Activated T-cell treated with anti-CD3 and anti-CD28 coated beads, Interleukin-2, amount 50 U/mL, for 24 hours (primary cell): ENCODE data around the gene PRSS27.
"Not testable (repeated sequence)": the region's sequence is repeated elsewhere in the genome, so short reads cannot be mapped to it uniquely, and the experiment has no call there.

Experiments used
- DNase-seq: peaks from one replicate; pipeline ENCODE4 v3.0.0-alpha.2; 2020
- H3K27ac Mint-ChIP-seq: 2 replicates; pipeline ENCODE4 v1.8.0; 2020; ENCODE audit warnings: mild to moderate bottlenecking, mixed read lengths
- H3K27me3 Mint-ChIP-seq: 2 replicates; pipeline ENCODE4 v1.8.0; 2020; ENCODE audit warnings: mixed read lengths
- H3K36me3 Mint-ChIP-seq: 2 replicates; pipeline ENCODE4 v1.8.0; 2020; ENCODE audit warnings: low read depth, mixed read lengths
- H3K4me1 Mint-ChIP-seq: 2 replicates; pipeline ENCODE4 v1.8.0; 2020; ENCODE audit warnings: low read depth, mixed read lengths
- H3K4me3 Mint-ChIP-seq: 2 replicates; pipeline ENCODE4 v1.8.0; 2020; ENCODE audit warnings: mild to moderate bottlenecking, moderate library complexity, mixed read lengths
- H3K9me3 Mint-ChIP-seq: 2 replicates; pipeline ENCODE4 v1.8.0; 2020; ENCODE audit warnings: mixed read lengths

PRSS27 gene

GRCh38 chr16:2675714-2676113, 44.3 kb downstream of the PRSS27 start:
- Mint-ChIP-seq H3K9me3 (no peaks in the 10 kb centered on the region), H3K27ac (no peak overlapping the region), H3K27me3 (no peaks in the 10 kb centered on the region), H3K36me3 (peaks cover 28% of the 10 kb centered on the region), H3K4me3 (no peak overlapping the region), H3K4me1 (peaks cover 37% of the 10 kb centered on the region)
- no peak for DNase-seq

- DNase-seq = no peak
- peaks cover 36% of the 10 kb centered on the region for H3K4me1 Mint-ChIP-seq
- H3K27me3 Mint-ChIP-seq = no peaks in the 10 kb centered on the region
- H3K9me3 Mint-ChIP-seq = no peaks in the 10 kb centered on the region
- H3K27ac Mint-ChIP-seq = no peak overlapping the region
- H3K36me3 Mint-ChIP-seq = peaks cover 27% of the 10 kb centered on the region
- no peak overlapping the region for H3K4me3 Mint-ChIP-seq
Measured at GRCh38 chr16:2675021-2675420, 45.0 kb downstream of the PRSS27 start.

GRCh38 chr16:2673066-2673999, 46.7 kb downstream of the PRSS27 start:
- peak overlapping the region; percentile 88 for H3K27ac Mint-ChIP-seq
- H3K9me3 Mint-ChIP-seq = no peaks in the 10 kb centered on the region

GRCh38 chr16:2671741-2672140, 48.3 kb downstream of the PRSS27 start:
- no peaks in the 10 kb centered on the region for H3K27me3 Mint-ChIP-seq
- H3K27ac Mint-ChIP-seq = peak overlapping the region; percentile 69
- H3K36me3 Mint-ChIP-seq = peaks cover 57% of the 10 kb centered on the region

More at GRCh38 chr16:2673066-2673999, 46.7 kb downstream of the PRSS27 start:
- no peaks in the 10 kb centered on the region for H3K27me3 Mint-ChIP-seq
- H3K4me1 Mint-ChIP-seq = peaks cover 50% of the 10 kb centered on the region
- peak; percentile 94 for DNase-seq
- H3K36me3 Mint-ChIP-seq = peaks cover 41% of the 10 kb centered on the region
- peak overlapping the region; percentile 82 for H3K4me3 Mint-ChIP-seq

GRCh38 chr16:2671193-2671592, 48.8 kb downstream of the PRSS27 start:
- peak overlapping the region; percentile 84 for H3K4me3 Mint-ChIP-seq
- H3K36me3 Mint-ChIP-seq = peaks cover 62% of the 10 kb centered on the region
- DNase-seq = peak; percentile 45
- not testable (repeated sequence) for H3K27me3 Mint-ChIP-seq, H3K9me3 Mint-ChIP-seq, H3K27ac Mint-ChIP-seq
- H3K4me1 Mint-ChIP-seq = peaks cover 59% of the 10 kb centered on the region

More at GRCh38 chr16:2671741-2672140, 48.3 kb downstream of the PRSS27 start:
- H3K4me1 Mint-ChIP-seq = peaks cover 54% of the 10 kb centered on the region
- H3K9me3 Mint-ChIP-seq = no peaks in the 10 kb centered on the region
- no peak for DNase-seq
- peak overlapping the region; percentile 84 for H3K4me3 Mint-ChIP-seq

- peak overlapping the region; percentile 84 for H3K4me3 Mint-ChIP-seq
- peaks cover 73% of the 10 kb centered on the region for H3K36me3 Mint-ChIP-seq
- H3K4me1 Mint-ChIP-seq = peaks cover 67% of the 10 kb centered on the region
- peak; percentile 80 for DNase-seq
- H3K27ac Mint-ChIP-seq = peak overlapping the region; percentile 71
- not testable (repeated sequence) for H3K9me3 Mint-ChIP-seq, H3K27me3 Mint-ChIP-seq
Measured at GRCh38 chr16:2670017-2670416, 50.0 kb downstream of the PRSS27 start.

- H3K4me3 Mint-ChIP-seq = peak overlapping the region; percentile 84
- H3K27me3 Mint-ChIP-seq, DNase-seq, H3K9me3 Mint-ChIP-seq: not testable (repeated sequence)
- peaks cover 70% of the 10 kb centered on the region for H3K4me1 Mint-ChIP-seq
- peaks cover 77% of the 10 kb centered on the region for H3K36me3 Mint-ChIP-seq
- H3K27ac Mint-ChIP-seq = peak overlapping the region; percentile 52
Measured at GRCh38 chr16:2669587-2669986, 50.4 kb downstream of the PRSS27 start.

- not testable (repeated sequence) for H3K9me3 Mint-ChIP-seq, H3K27me3 Mint-ChIP-seq, DNase-seq
- Mint-ChIP-seq H3K4me1 (peaks cover 85% of the 10 kb centered on the region), H3K27ac (peak overlapping the region; percentile 73), H3K36me3 (peaks cover 92% of the 10 kb centered on the region), H3K4me3 (peak overlapping the region; percentile 73)
Measured at GRCh38 chr16:2666671-2667070, 53.4 kb downstream of the PRSS27 start.

- DNase-seq = no peak
- peak overlapping the region; percentile 73 for H3K4me3 Mint-ChIP-seq
- peak overlapping the region; percentile 94 for H3K27ac Mint-ChIP-seq
- H3K27me3 Mint-ChIP-seq = no peaks in the 10 kb centered on the region
- peaks cover 83% of the 10 kb centered on the region for H3K36me3 Mint-ChIP-seq
- H3K4me1 Mint-ChIP-seq = peaks cover 84% of the 10 kb centered on the region
- H3K9me3 Mint-ChIP-seq = no peaks in the 10 kb centered on the region
Measured at GRCh38 chr16:2664574-2664982, 55.4 kb downstream of the PRSS27 start.

- Mint-ChIP-seq H3K27me3 (no peaks in the 10 kb centered on the region), H3K9me3 (no peaks in the 10 kb centered on the region), H3K36me3 (peaks cover 76% of the 10 kb centered on the region), H3K4me1 (peaks cover 79% of the 10 kb centered on the region), H3K27ac (peak overlapping the region; percentile 94), H3K4me3 (peak overlapping the region; percentile 73)
- peak; percentile 65 for DNase-seq
Measured at GRCh38 chr16:2663553-2664546, 56.2 kb downstream of the PRSS27 start.
